H9 (cell line): ENCODE measurements around the gene UTP14A. TPM values are rescaled to one million over a fixed set of nuclear protein-coding genes. Genes with fewer than 3 reads are reported as not detected.

Experiments
- DNase-seq: peaks from one replicate; pipeline ENCODE4 v3.0.0-alpha.2; 2017
- H2AFZ ChIP-seq: one replicate; pipeline ENCODE4 v1.6.1; 2013; ENCODE audit warnings: mild to moderate bottlenecking, low read length, control low read depth, moderate library complexity
- H2AK5ac ChIP-seq: 2 replicates; pipeline ENCODE4 v1.6.1; 2013; ENCODE audit warnings: low read length, control low read depth, mixed read lengths; ENCODE audit not compliant: insufficient read length
- H2BK120ac ChIP-seq: one replicate; pipeline ENCODE4 v1.6.1; 2013; ENCODE audit warnings: low read depth, mild to moderate bottlenecking, low read length, control low read depth, inconsistent platforms; ENCODE audit not compliant: poor library complexity, severe bottlenecking
- H2BK12ac ChIP-seq: 2 replicates; pipeline ENCODE4 v1.6.1; 2013; ENCODE audit warnings: low read length, control low read depth, mixed read lengths, low read depth; ENCODE audit not compliant: insufficient read length
- H2BK15ac ChIP-seq: 2 replicates; pipeline ENCODE4 v1.6.1; 2013; ENCODE audit warnings: low read depth, low read length, control low read depth
- H2BK20ac ChIP-seq: one replicate; pipeline ENCODE4 v1.6.1; 2013; ENCODE audit warnings: low read depth, mild to moderate bottlenecking, low read length, control low read depth, inconsistent platforms; ENCODE audit not compliant: poor library complexity, severe bottlenecking
- H2BK5ac ChIP-seq: 2 replicates; pipeline ENCODE4 v1.6.1; 2013; ENCODE audit warnings: low read length, control low read depth, mixed read lengths; ENCODE audit not compliant: insufficient read length
- H3K14ac ChIP-seq: 2 replicates; pipeline ENCODE4 v1.6.1; 2013; ENCODE audit warnings: low read length, control low read depth; ENCODE audit not compliant: insufficient read depth
- H3K18ac ChIP-seq: 2 replicates; pipeline ENCODE4 v1.6.1; 2013; ENCODE audit warnings: low read depth, mild to moderate bottlenecking, mixed read lengths, low read length, control low read depth; ENCODE audit not compliant: insufficient read length
- H3K23ac ChIP-seq: 2 replicates; pipeline ENCODE4 v1.6.1; 2013; ENCODE audit warnings: low read length, control low read depth, mixed read lengths, low read depth; ENCODE audit not compliant: insufficient read length
- H3K23me2 ChIP-seq: 2 replicates; pipeline ENCODE4 v1.6.1; 2013; ENCODE audit warnings: low read depth, mild to moderate bottlenecking, mixed read lengths, low read length, control low read depth; ENCODE audit not compliant: insufficient read length, poor library complexity, severe bottlenecking
- H3K27ac ChIP-seq: 2 replicates; pipeline ENCODE4 v1.5.1; 2013; ENCODE audit warnings: low read length, control low read depth, mixed read lengths, low read depth; ENCODE audit not compliant: insufficient read length
- H3K27me3 ChIP-seq: 2 replicates; pipeline ENCODE4 v1.6.1; 2013; ENCODE audit warnings: low read length, control low read depth, inconsistent platforms; ENCODE audit not compliant: insufficient read depth
- H3K4ac ChIP-seq: 2 replicates; pipeline ENCODE4 v1.6.1; 2013; ENCODE audit warnings: low read depth, mild to moderate bottlenecking, control low read depth, inconsistent platforms, low read length, moderate library complexity
- H3K4me1 ChIP-seq: 2 replicates; pipeline ENCODE4 v1.6.1; 2013; ENCODE audit warnings: low read length, control low read depth, inconsistent platforms; ENCODE audit not compliant: insufficient read depth
- H3K4me2 ChIP-seq: 2 replicates; pipeline ENCODE4 v1.6.1; 2013; ENCODE audit warnings: low read length, control low read depth, mixed read lengths; ENCODE audit not compliant: insufficient read length, insufficient read depth
- H3K56ac ChIP-seq: 2 replicates; pipeline ENCODE4 v1.6.1; 2013; ENCODE audit warnings: low read depth, mild to moderate bottlenecking, mixed read lengths, low read length, control low read depth; ENCODE audit not compliant: insufficient read length
- H3K79me1 ChIP-seq: 2 replicates; pipeline ENCODE4 v1.6.1; 2013; ENCODE audit warnings: low read depth, mild to moderate bottlenecking, moderate library complexity, low read length, control low read depth, inconsistent platforms; ENCODE audit not compliant: insufficient read depth, poor library complexity, severe bottlenecking
- H3K79me2 ChIP-seq: 2 replicates; pipeline ENCODE4 v1.6.1; 2013; ENCODE audit warnings: low read length, control low read depth, inconsistent platforms; ENCODE audit not compliant: insufficient read depth
- H3K9ac ChIP-seq: 2 replicates; pipeline ENCODE4 v1.6.1; 2013; ENCODE audit warnings: low read length, control low read depth, mixed read lengths; ENCODE audit not compliant: insufficient read length; ENCODE audit errors: extremely low read depth
- H3K9me3 ChIP-seq: one replicate; pipeline ENCODE4 v1.6.1; 2013; ENCODE audit warnings: low read depth, low read length, inconsistent platforms; ENCODE audit not compliant: control insufficient read depth
- H3T11ph ChIP-seq: one replicate; pipeline ENCODE4 v1.6.1; 2013; ENCODE audit warnings: mild to moderate bottlenecking, low read length, control low read depth, inconsistent platforms
- H4K20me1 ChIP-seq: one replicate; pipeline ENCODE4 v1.6.1; 2013; ENCODE audit not compliant: control insufficient read depth, insufficient read length, insufficient read depth
- H4K5ac ChIP-seq: 2 replicates; pipeline ENCODE4 v1.6.1; 2013; ENCODE audit warnings: low read depth, mild to moderate bottlenecking, mixed read lengths, low read length, control low read depth; ENCODE audit not compliant: insufficient read length
- H4K8ac ChIP-seq: replicated peaks from 2 replicates; pipeline ENCODE4 v1.6.1; 2013; ENCODE audit warnings: low read length, control low read depth, mixed read lengths, low read depth; ENCODE audit not compliant: insufficient read length
- H4K91ac ChIP-seq: 2 replicates; pipeline ENCODE4 v1.6.1; 2013; ENCODE audit warnings: low read depth, mild to moderate bottlenecking, moderate library complexity, mixed read lengths, low read length, control low read depth; ENCODE audit not compliant: insufficient read length
- H3K27ac Mint-ChIP-seq, 3 experiments: 2 replicates in 2 of 3; 3 replicates in 1 of 3; pipeline ENCODE4 v1.8.0; 2020 to 2021; ENCODE audit warnings: mixed read lengths in 3 of 3, mild to moderate bottlenecking in 1 of 3, moderate library complexity in 1 of 3
- H3K27me3 Mint-ChIP-seq: 2 replicates; pipeline ENCODE4 v1.8.0; 2021; ENCODE audit warnings: low read depth, mild to moderate bottlenecking, moderate library complexity, mixed read lengths
- H3K36me3 Mint-ChIP-seq, 3 experiments: 2 replicates in 2 of 3; 3 replicates in 1 of 3; pipeline ENCODE4 v1.8.0; 2020 to 2021; ENCODE audit warnings: low read depth in 3 of 3, mixed read lengths in 3 of 3; ENCODE audit not compliant: insufficient read depth in 1 of 3
- H3K4me1 Mint-ChIP-seq, 2 experiments: 2 replicates each; pipeline ENCODE4 v1.8.0; 2020; ENCODE audit warnings: mixed read lengths in 2 of 2
- H3K4me3 Mint-ChIP-seq, 2 experiments: 2 replicates in 1 of 2; 3 replicates in 1 of 2; pipeline ENCODE4 v1.8.0; 2020 to 2021; ENCODE audit warnings: mild to moderate bottlenecking in 2 of 2, mixed read lengths in 2 of 2, moderate library complexity in 1 of 2
- H3K9me3 Mint-ChIP-seq, 2 experiments: 2 replicates in 1 of 2; 3 replicates in 1 of 2; pipeline ENCODE4 v1.8.0; 2020; ENCODE audit warnings: mild to moderate bottlenecking in 2 of 2, mixed read lengths in 2 of 2, moderate library complexity in 1 of 2
- WGBS: extraction: QIAGEN DNeasy Blood & Tissue Kit; methylation state at CpG from one replicate; pipeline ENCODE4 v1.1.7; 2013; ENCODE audit warnings: missing lambda C conversion rate, low lambda C conversion rate, mixed read lengths; ENCODE audit not compliant: insufficient read length; ENCODE audit errors: extremely low coverage; 5-methylcytosine and 5-hydroxymethylcytosine counted together
- total RNA-seq: library from RNA; stranded (reverse); gene quantifications from 2 replicates; pipeline ENCODE4 v1.2.1, GENCODE V29; 2021
- TF ChIP-seq, protein P1 (sequence below): fragments of 200-600 bp; sonication (generic); conservative IDR thresholded peaks from 3 replicates; pipeline ENCODE4 v1.8.0; 2021; ENCODE audit warnings: antibody characterized with exemption, mild to moderate bottlenecking

Gene UTP14A
- total RNA-seq, 1 experiment from 2014 or later = 37.0 TPM

- Histone ChIP-seq H2BK5ac (no peak overlapping the region), H3K23ac (no peak overlapping the region), H3K14ac (no peak overlapping the region), H3K27ac (no peak overlapping the region), H3K4me2 (no peak overlapping the region), H4K20me1 (no peaks in the 10 kb centered on the region), H4K5ac (no peak overlapping the region), H2BK20ac (no peak overlapping the region), H3K4ac (no peak overlapping the region), H3K27me3 (peaks cover 65% of the 10 kb centered on the region), H4K91ac (no peak overlapping the region), H2BK12ac (no peak overlapping the region), H3K79me1 (no peaks in the 10 kb centered on the region), H3K56ac (no peak overlapping the region), H2AFZ (no peak overlapping the region), H3K9ac (no peak overlapping the region), H3K79me2 (no peaks in the 10 kb centered on the region), H3K9me3 (peaks cover 19% of the 10 kb centered on the region), H4K8ac (no peak overlapping the region), H2BK120ac (no peak overlapping the region), H3K23me2 (peaks cover 15% of the 10 kb centered on the region), H3K18ac (no peak overlapping the region), H2BK15ac (no peak overlapping the region), H2AK5ac (no peak overlapping the region), H3K4me1 (no peaks in the 10 kb centered on the region), H3T11ph (no peak overlapping the region)
- Mint-ChIP-seq H3K9me3 (peaks cover 0 to 75% of the 10 kb centered on the region in 2 experiments; a peak in 3 of 5 replicates), H3K27ac (no peak overlapping the region), H3K36me3 (peaks cover 0 to 4% (median 0%) of the 10 kb centered on the region in 3 experiments; a peak in 2 of 7 replicates), H3K4me3 (peak overlapping the region in 1 of 2 experiments; percentile 50; a peak in 3 of 5 replicates), H3K27me3 (peaks cover 91% of the 10 kb centered on the region), H3K4me1 (peaks cover 18 to 40% of the 10 kb centered on the region in 2 experiments)
- TF ChIP-seq, protein P1, sequence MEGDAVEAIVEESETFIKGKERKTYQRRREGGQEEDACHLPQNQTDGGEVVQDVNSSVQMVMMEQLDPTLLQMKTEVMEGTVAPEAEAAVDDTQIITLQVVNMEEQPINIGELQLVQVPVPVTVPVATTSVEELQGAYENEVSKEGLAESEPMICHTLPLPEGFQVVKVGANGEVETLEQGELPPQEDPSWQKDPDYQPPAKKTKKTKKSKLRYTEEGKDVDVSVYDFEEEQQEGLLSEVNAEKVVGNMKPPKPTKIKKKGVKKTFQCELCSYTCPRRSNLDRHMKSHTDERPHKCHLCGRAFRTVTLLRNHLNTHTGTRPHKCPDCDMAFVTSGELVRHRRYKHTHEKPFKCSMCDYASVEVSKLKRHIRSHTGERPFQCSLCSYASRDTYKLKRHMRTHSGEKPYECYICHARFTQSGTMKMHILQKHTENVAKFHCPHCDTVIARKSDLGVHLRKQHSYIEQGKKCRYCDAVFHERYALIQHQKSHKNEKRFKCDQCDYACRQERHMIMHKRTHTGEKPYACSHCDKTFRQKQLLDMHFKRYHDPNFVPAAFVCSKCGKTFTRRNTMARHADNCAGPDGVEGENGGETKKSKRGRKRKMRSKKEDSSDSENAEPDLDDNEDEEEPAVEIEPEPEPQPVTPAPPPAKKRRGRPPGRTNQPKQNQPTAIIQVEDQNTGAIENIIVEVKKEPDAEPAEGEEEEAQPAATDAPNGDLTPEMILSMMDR = no peak
- DNase-seq = no peak
- WGBS = no CpG with 5 or more reads among the region's 3 CpGs
Measured at GRCh38 chrX:129955682-129956081, 49.7 kb downstream of the UTP14A start.
